Fibroblast of villous mesenchyme (primary cell): ENCODE measurements around the gene CTAGE1. TPM values are rescaled to one million over a fixed set of nuclear protein-coding genes. Genes with fewer than 3 reads are reported as not detected.
A peak's percentile ranks its signal among the peaks of the same experiment; 100 is the strongest.
"Not testable (repeated sequence)": the region's sequence is repeated elsewhere in the genome, so short reads cannot be mapped to it uniquely, and the experiment has no call there.

Experiments used
- DNase-seq: peaks from one replicate; pipeline ENCODE4 v3.0.0-alpha.2; 2010; ENCODE audit warnings: low read depth
- H3K4me3 ChIP-seq: 2 replicates; pipeline ENCODE4 v1.5.1; 2011; ENCODE audit warnings: low read depth, mild to moderate bottlenecking, low read length
- total RNA-seq: library from RNA; depleted of rRNA; stranded (reverse); fragments of >200 nt; gene quantifications from 2 replicates; pipeline ENCODE4 v1.2.3, GENCODE V29; 2012
- TF ChIP-seq, protein P1 (sequence below): IDR thresholded peaks from 2 replicates; pipeline ENCODE4 v1.5.1; 2012; ENCODE audit warnings: low read depth, mild to moderate bottlenecking, low read length; ENCODE audit not compliant: insufficient read depth

Gene CTAGE1
- total RNA-seq, 1 donor: 0.43 TPM

DNA sequence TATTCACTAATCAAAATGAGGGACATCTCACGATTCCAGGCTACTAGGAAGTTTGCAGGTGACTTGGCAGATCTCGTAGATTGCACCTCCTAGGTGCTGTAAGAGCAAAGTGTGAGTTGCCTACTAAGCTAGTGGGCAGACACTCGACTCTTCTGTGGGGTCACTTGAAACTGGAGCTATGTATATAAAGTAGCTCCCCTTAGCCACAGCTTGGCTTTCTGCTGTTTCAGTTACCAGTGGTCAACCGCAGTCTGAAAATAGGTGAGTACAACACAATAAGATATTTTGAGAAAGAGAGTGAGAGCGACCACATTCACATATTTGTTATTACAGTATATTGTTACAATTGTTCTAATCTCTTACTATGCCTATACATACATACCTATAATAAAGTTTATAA, 23.3 kb downstream of the CTAGE1 start:
- H3K4me3 ChIP-seq: no peak overlapping the region
- TF ChIP-seq, protein P1, sequence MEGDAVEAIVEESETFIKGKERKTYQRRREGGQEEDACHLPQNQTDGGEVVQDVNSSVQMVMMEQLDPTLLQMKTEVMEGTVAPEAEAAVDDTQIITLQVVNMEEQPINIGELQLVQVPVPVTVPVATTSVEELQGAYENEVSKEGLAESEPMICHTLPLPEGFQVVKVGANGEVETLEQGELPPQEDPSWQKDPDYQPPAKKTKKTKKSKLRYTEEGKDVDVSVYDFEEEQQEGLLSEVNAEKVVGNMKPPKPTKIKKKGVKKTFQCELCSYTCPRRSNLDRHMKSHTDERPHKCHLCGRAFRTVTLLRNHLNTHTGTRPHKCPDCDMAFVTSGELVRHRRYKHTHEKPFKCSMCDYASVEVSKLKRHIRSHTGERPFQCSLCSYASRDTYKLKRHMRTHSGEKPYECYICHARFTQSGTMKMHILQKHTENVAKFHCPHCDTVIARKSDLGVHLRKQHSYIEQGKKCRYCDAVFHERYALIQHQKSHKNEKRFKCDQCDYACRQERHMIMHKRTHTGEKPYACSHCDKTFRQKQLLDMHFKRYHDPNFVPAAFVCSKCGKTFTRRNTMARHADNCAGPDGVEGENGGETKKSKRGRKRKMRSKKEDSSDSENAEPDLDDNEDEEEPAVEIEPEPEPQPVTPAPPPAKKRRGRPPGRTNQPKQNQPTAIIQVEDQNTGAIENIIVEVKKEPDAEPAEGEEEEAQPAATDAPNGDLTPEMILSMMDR: no peak
- no peak for DNase-seq

GRCh38 chr18:22393164-22393563, 24.6 kb downstream of the CTAGE1 start:
- DNase-seq, H3K4me3 ChIP-seq: not testable (repeated sequence)

DNA sequence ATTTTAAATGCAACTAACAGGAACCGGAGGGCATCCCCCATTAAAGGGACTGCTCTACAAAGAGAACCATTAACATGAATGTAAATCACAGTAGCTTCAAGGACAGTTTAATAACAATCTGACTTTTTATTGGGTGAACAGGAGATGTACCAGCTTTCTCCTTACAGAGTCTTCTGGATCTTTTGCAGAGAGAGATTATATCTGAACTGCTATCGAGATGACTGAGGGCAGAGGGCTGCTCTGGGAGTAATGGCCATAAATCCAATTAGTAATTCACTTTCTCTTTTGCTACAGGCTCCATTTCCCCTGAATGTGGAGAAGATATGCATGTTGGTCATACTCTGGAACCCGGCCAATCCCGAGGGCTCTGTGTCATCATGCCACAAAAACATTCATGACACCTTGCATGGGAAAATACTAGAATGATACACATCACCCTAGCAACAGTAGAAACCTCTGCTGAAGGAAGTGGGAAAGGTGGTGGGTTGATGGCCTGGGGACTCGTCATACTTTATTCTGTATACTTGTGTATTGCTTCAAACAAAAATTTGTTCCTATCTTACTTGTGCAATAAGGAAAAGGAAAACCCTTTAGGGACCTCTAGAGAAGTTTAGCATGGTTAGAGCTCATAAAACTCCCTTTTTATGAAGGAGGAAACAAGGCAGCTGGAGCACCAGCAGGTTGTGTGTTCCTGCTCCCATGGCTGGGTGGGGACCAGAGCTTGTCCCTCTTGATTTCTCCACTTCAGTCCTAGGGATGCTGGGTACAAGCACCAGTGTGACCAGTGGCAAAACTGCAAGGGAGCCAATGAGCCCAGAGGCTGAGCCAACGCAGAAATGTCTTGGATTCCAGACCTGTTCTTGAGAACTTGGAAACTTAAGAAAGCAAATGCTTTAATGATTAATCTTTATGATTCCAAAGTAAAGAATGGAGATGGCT, 26.0 kb downstream of the CTAGE1 start:
- TF ChIP-seq, protein P1: no peak
- peak overlapping the region; percentile 1 for H3K4me3 ChIP-seq

GRCh38 chr18:22387787-22388186, 29.9 kb downstream of the CTAGE1 start:
- TF ChIP-seq, protein P1: no peak
- DNase-seq: no peak
- H3K4me3 ChIP-seq: no peak overlapping the region

More for the DNA sequence above, 26.0 kb downstream of the CTAGE1 start:
- DNase-seq: peak; percentile 94

- H3K4me3 ChIP-seq: no peak overlapping the region
- TF ChIP-seq, protein P1: no peak
Measured at GRCh38 chr18:22387364-22387763, 30.4 kb downstream of the CTAGE1 start.

DNA sequence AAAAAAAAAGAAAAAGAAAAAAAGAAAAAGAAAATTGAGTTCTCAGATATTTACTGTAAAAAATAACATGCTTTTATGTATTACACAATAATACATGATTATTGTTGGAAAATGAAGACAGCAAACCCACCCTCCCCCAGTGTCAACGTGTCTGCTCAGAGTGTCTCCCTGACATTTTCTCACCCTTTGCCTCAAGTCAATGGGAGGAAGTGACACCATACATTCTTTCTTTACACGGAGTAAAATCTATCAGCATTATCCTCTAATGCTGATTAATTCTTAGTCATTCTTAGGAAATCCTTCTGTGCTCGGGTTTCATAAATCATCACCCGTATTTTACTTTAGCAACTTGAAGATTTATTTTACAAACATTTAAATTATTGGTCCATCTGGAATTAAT, 32.0 kb downstream of the CTAGE1 start:
- TF ChIP-seq, protein P1: no peak
- H3K4me3 ChIP-seq: no peak overlapping the region
- DNase-seq: peak; percentile 64

More at GRCh38 chr18:22387364-22387763, 30.4 kb downstream of the CTAGE1 start:
- DNase-seq: no peak

DNA sequence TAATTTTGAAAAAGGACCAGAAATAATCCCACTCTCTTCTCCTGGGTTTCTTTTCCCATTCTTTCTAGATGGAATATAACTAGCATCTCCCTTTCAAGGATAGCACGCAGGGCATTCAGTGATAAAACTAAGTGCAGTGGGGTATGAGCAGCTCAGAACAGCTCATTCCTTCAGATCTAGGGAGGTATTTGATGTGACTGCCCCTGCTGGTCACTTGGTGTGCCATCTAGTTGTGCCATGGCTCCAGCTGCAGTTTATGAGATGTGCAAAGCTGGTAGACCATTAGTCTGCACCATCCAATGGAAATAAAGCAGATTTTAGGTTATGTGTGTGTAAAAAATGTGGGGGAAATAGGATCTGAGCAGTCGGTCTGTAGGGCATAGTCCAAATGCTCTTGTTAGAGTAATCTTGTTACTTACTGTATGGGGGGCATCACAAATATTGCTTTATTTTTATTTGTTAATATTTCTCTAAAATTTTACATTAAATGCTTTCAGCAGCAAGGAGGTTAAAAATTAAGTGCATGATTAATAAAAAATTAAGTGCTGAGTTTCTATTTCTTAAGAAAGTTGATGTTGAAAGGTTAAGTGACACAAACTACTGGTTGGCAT, 38.9 kb downstream of the CTAGE1 start:
- TF ChIP-seq, protein P1: peak; percentile 52
- DNase-seq: peak; percentile 18
- no peak overlapping the region for H3K4me3 ChIP-seq
